HG03460 (cell line): ENCODE measurements around the gene SLAMF6.
A peak's percentile ranks its signal among the peaks of the same experiment; 100 is the strongest.

Source experiments
- ATAC-seq: cut with Tn5 transposase; IDR thresholded peaks from one replicate; pipeline ENCODE4 v1.9.1; 2021; ENCODE audit not compliant: unreplicated experiment

Gene SLAMF6

GRCh38 chr1:160437432-160438316 is 85.4 kb downstream of the SLAMF6 start:
- peak; percentile 75 for ATAC-seq

GRCh38 chr1:160436966-160437365 is 86.1 kb downstream of the SLAMF6 start:
- no peak for ATAC-seq
